ENCODE measurements around the gene SPP1.

The SPP1 gene

GRCh38 chr4:87961993-87962392 is 13.5 kb upstream of the SPP1 start:
- TF ChIP-seq CEBPB (IDR thresholded peaks at IDR 0.05) (no peak), EGR1 (IDR thresholded peaks at IDR 0.05) (no peak), YY1 (IDR thresholded peaks at IDR 0.05; ENCODE audit: low read depth) (no peak), TEAD4 (IDR thresholded peaks at IDR 0.05) (no peak), CREB1 (IDR thresholded peaks at IDR 0.05; ENCODE audit: low read depth) (no peak), FOXM1 (IDR thresholded peaks at IDR 0.05; ENCODE audit: borderline replicate concordance, low read depth) (no peak), RAD21 (IDR thresholded peaks at IDR 0.05; ENCODE audit: low read depth) (no peak), TCF12 (IDR thresholded peaks at IDR 0.05; ENCODE audit: low read depth) (no peak), TAF1 (IDR thresholded peaks at IDR 0.05; ENCODE audit: low read depth) (no peak), ZBTB7A (IDR thresholded peaks at IDR 0.05; ENCODE audit: low read depth) (no peak), EP300 (IDR thresholded peaks at IDR 0.05; ENCODE audit: borderline replicate concordance) (no peak), MAX (IDR thresholded peaks at IDR 0.05) (no peak), NFIC (IDR thresholded peaks at IDR 0.05) (no peak)
- TF ChIP-seq, protein P1, sequence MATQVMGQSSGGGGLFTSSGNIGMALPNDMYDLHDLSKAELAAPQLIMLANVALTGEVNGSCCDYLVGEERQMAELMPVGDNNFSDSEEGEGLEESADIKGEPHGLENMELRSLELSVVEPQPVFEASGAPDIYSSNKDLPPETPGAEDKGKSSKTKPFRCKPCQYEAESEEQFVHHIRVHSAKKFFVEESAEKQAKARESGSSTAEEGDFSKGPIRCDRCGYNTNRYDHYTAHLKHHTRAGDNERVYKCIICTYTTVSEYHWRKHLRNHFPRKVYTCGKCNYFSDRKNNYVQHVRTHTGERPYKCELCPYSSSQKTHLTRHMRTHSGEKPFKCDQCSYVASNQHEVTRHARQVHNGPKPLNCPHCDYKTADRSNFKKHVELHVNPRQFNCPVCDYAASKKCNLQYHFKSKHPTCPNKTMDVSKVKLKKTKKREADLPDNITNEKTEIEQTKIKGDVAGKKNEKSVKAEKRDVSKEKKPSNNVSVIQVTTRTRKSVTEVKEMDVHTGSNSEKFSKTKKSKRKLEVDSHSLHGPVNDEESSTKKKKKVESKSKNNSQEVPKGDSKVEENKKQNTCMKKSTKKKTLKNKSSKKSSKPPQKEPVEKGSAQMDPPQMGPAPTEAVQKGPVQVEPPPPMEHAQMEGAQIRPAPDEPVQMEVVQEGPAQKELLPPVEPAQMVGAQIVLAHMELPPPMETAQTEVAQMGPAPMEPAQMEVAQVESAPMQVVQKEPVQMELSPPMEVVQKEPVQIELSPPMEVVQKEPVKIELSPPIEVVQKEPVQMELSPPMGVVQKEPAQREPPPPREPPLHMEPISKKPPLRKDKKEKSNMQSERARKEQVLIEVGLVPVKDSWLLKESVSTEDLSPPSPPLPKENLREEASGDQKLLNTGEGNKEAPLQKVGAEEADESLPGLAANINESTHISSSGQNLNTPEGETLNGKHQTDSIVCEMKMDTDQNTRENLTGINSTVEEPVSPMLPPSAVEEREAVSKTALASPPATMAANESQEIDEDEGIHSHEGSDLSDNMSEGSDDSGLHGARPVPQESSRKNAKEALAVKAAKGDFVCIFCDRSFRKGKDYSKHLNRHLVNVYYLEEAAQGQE (IDR thresholded peaks at IDR 0.05; ENCODE audit: low read depth) = no peak
- TF ChIP-seq, protein P2, sequence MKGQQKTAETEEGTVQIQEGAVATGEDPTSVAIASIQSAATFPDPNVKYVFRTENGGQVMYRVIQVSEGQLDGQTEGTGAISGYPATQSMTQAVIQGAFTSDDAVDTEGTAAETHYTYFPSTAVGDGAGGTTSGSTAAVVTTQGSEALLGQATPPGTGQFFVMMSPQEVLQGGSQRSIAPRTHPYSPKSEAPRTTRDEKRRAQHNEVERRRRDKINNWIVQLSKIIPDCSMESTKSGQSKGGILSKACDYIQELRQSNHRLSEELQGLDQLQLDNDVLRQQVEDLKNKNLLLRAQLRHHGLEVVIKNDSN (IDR thresholded peaks at IDR 0.05) = no peak

GRCh38 chr4:87962398-87963146 is 12.9 kb upstream of the SPP1 start:
- no peak for TF ChIP-seq TAF1 (IDR thresholded peaks at IDR 0.05; ENCODE audit: low read depth)
- no peak for TF ChIP-seq NFIC (IDR thresholded peaks at IDR 0.05)
- TF ChIP-seq EP300 (IDR thresholded peaks at IDR 0.05; ENCODE audit: borderline replicate concordance) = no peak
- TF ChIP-seq, protein P2 (IDR thresholded peaks at IDR 0.05) = no peak
- TF ChIP-seq TCF12 (IDR thresholded peaks at IDR 0.05; ENCODE audit: low read depth) = no peak
- TF ChIP-seq MAX (IDR thresholded peaks at IDR 0.05) = no peak

GRCh38 chr4:87965501-87965975 is 10.0 kb upstream of the SPP1 start:
- TF ChIP-seq ZBTB7A (IDR thresholded peaks at IDR 0.05; ENCODE audit: low read depth) = no peak
- TF ChIP-seq TEAD4 (IDR thresholded peaks at IDR 0.05) = no peak

- no peak for TF ChIP-seq NFIC (IDR thresholded peaks at IDR 0.05)
- TF ChIP-seq, protein P2 (IDR thresholded peaks at IDR 0.05) = no peak
- TF ChIP-seq CREB1 (IDR thresholded peaks at IDR 0.05; ENCODE audit: low read depth) = no peak
- TF ChIP-seq EGR1 (IDR thresholded peaks at IDR 0.05) = no peak
- TF ChIP-seq, protein P1 (IDR thresholded peaks at IDR 0.05; ENCODE audit: low read depth) = no peak
- no peak for TF ChIP-seq MAX (IDR thresholded peaks at IDR 0.05)
These were observed 9.4 kb upstream of the SPP1 start for GRCh38 chr4:87966095-87966496.

DNA sequence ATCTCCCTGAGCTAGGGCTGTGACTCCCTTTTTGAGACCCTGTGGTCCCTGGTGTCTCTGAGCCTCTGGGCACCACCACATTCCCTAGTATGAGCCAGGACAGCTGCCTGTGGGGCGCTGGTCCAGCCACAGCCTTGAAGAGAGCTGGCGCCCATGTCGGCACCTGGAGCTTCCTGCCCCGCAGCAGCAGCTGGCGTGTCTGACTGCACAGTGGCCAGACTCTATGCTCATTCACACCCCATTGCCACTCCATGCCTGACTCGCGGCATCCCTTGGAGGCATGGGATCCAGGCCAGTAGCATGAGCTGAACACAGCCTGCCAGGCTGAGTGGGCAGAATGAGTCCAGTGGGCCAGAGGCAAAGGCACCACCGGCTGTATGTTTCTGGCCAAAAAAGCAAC is 8.3 kb upstream of the SPP1 start:
- no peak for TF ChIP-seq EGR1 (IDR thresholded peaks at IDR 0.05)
- no peak for TF ChIP-seq FOXM1 (IDR thresholded peaks at IDR 0.05; ENCODE audit: borderline replicate concordance, low read depth)
- no peak for TF ChIP-seq TCF12 (IDR thresholded peaks at IDR 0.05; ENCODE audit: low read depth)
- TF ChIP-seq, protein P1 (IDR thresholded peaks at IDR 0.05; ENCODE audit: low read depth) = no peak
- no peak for TF ChIP-seq CREB1 (IDR thresholded peaks at IDR 0.05; ENCODE audit: low read depth)
- TF ChIP-seq YY1 (IDR thresholded peaks at IDR 0.05; ENCODE audit: low read depth) = no peak
- no peak for TF ChIP-seq CEBPB (IDR thresholded peaks at IDR 0.05)
- no peak for TF ChIP-seq NFIC (IDR thresholded peaks at IDR 0.05)
- no peak for TF ChIP-seq MAX (IDR thresholded peaks at IDR 0.05)
- TF ChIP-seq, protein P2 (IDR thresholded peaks at IDR 0.05) = no peak
- no peak for TF ChIP-seq EP300 (IDR thresholded peaks at IDR 0.05; ENCODE audit: borderline replicate concordance)
- no peak for TF ChIP-seq ZBTB7A (IDR thresholded peaks at IDR 0.05; ENCODE audit: low read depth)
- TF ChIP-seq TEAD4 (IDR thresholded peaks at IDR 0.05) = no peak
- no peak for TF ChIP-seq RAD21 (IDR thresholded peaks at IDR 0.05; ENCODE audit: low read depth)
- no peak for TF ChIP-seq TAF1 (IDR thresholded peaks at IDR 0.05; ENCODE audit: low read depth)
